GM13977 (cell line): ENCODE results near the gene OVOL2.

Experiments
- DNase-seq: peaks from one replicate; pipeline ENCODE4 v3.0.0; 2012; ENCODE audit warnings: low spot score
- in situ Hi-C: fragments of 300-500 bp; cut with MboI; formaldehyde crosslinking; loops from one replicate; pipeline ENCODE4 v1.12.0; 2022; ENCODE audit warnings: low sequenced_read_pairs, low pct_unique_long_range_greater_than_20kb, mixed read lengths, inconsistent platforms; ENCODE audit not compliant: unreplicated experiment
- TF ChIP-seq, protein P1 (sequence below): IDR thresholded peaks from 2 replicates; pipeline ENCODE4 v1.5.1; 2012; ENCODE audit warnings: mild to moderate bottlenecking, control low read depth; ENCODE audit not compliant: insufficient read depth; ENCODE audit errors: extremely low read depth, missing control alignments

OVOL2 gene

DNA sequence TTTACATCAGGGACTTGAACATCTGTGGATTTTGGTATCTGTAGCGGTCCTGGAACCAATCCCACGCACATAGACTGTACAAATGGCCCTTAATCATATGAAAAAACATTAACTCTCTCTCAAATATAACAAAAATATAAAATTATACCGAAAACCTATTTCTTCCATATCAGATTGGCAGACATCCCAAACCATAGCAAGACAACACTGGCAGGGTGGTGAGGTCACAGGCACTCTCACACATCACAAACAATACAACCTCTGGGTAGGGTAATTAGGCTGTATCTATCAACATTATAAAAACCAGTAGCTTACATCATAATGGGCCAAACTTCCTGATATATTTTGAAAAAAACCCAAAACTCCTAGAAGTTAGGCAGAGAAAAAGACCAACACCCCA, 40.9 kb downstream of the OVOL2 start:
- DNase-seq: no peak
- in situ Hi-C loops: no loop called here
- TF ChIP-seq, protein P1, sequence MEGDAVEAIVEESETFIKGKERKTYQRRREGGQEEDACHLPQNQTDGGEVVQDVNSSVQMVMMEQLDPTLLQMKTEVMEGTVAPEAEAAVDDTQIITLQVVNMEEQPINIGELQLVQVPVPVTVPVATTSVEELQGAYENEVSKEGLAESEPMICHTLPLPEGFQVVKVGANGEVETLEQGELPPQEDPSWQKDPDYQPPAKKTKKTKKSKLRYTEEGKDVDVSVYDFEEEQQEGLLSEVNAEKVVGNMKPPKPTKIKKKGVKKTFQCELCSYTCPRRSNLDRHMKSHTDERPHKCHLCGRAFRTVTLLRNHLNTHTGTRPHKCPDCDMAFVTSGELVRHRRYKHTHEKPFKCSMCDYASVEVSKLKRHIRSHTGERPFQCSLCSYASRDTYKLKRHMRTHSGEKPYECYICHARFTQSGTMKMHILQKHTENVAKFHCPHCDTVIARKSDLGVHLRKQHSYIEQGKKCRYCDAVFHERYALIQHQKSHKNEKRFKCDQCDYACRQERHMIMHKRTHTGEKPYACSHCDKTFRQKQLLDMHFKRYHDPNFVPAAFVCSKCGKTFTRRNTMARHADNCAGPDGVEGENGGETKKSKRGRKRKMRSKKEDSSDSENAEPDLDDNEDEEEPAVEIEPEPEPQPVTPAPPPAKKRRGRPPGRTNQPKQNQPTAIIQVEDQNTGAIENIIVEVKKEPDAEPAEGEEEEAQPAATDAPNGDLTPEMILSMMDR: no peak

DNA sequence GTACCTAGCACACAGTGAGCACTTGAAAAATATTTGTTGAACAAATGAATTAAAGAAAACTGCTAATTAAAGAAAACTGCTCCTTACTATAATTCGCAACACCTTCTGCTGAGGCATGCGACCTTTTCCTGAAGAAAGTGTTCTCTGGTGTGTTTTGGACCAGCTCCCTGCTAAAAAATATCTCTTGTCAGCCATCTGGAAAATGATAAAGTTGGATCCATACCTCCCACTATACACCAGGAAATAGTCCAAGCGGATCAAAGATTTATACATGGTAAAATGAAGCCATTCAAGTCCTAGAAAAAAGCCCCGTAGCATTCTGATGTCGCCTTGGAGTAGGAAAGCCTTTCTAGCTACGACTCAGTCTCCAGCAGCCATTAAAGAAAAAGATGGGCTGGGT, 43.3 kb downstream of the OVOL2 start:
- DNase-seq: no peak
- TF ChIP-seq, protein P1: no peak
- in situ Hi-C loops: no loop called here

- TF ChIP-seq, protein P1: no peak
- DNase-seq: no peak
- in situ Hi-C loops: no loop called here
Measured at GRCh38 chr20:18012901-18013300, 44.8 kb downstream of the OVOL2 start.

DNA sequence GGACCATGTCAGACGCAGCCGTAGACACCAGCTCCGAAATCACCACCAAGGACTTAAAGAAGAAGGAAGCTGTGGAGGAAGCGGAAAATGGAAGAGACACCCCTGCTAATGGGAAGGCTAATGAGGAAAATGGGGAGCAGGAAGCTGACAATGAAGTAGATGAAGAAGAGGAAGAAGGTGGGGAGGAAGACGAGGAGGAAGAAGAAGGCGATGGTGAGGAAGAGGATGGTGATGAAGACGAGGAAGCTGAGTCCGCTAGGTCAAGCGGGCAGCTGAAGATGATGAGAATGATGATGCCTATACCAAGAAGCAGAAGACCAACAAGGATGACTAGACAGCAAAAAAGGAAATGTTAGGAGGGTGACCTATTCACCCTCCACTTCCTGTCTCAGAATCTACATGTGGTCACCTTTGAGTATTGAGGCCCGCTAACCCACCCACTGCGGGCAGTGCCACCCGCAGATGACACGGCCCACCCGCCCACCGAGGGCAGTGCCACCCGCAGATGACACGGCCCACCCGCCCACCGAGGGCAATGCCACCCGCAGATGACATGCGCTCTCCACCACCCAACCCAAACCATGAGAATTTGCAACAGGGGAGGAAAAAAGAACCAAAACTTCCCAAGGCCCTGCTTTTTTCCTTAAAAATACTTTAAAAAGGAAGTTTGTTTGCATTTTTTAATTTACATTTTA, 45.6 kb downstream of the OVOL2 start:
- no peak for DNase-seq
- in situ Hi-C loops: no loop called here
- TF ChIP-seq, protein P1: no peak

GRCh38 chr20:18011482-18011881, 46.2 kb downstream of the OVOL2 start:
- TF ChIP-seq, protein P1: no peak
- in situ Hi-C loops: no loop called here
- no peak for DNase-seq

DNA sequence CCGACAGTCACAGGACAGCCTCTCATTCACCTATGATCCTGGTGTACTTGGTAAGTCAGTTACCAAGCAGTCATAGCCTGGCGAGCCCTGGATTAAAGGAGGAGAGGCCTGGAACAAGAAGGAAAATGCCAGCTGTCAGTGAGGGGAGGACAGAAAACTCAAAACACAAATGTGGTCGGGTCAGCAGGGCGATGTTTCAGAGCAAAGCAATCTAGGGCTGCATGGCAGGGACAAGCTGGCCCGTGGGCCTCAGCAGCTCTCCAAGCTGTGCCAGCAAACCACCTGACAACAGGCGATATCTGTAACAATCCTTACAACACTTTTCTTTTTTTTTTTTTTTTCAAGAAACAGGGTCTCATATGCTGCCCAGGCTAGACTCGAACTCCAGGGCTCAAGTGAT, 48.6 kb downstream of the OVOL2 start:
- TF ChIP-seq, protein P1: no peak
- in situ Hi-C loops: no loop called here
- no peak for DNase-seq
